NCI-H2227 treated with DMSO at 0.1 percent for 48 hours (cell line): ENCODE measurements around the gene ATAD3C.
"Not testable (repeated sequence)": the region's sequence is repeated elsewhere in the genome, so short reads cannot be mapped to it uniquely, and the experiment has no call there.

Source experiments
- DNase-seq: peaks from one replicate; lab custom pipeline; 2025; lab: John Stamatoyannopoulos, UW

The ATAD3C gene

GRCh38 chr1:1508775-1509464, 59.4 kb downstream of the ATAD3C start:
- DNase-seq = not testable (repeated sequence)

GRCh38 chr1:1509465-1509850, 60.0 kb downstream of the ATAD3C start:
- not testable (repeated sequence) for DNase-seq

- DNase-seq = peak; percentile 68
Observed at GRCh38 chr1:1510912-1511532, 61.5 kb downstream of the ATAD3C start.

- peak; percentile 97 for DNase-seq
Observed at GRCh38 chr1:1511533-1512285, 62.2 kb downstream of the ATAD3C start, which contains the start of gene ATAD3A. Gene ATAD3A (plus strand): TSS chr1:1512162. CDS start chr1:1512269, 107 bp downstream.

GRCh38 chr1:1512425-1512824, 62.9 kb downstream of the ATAD3C start:
- DNase-seq = not testable (repeated sequence)

- DNase-seq = not testable (repeated sequence)
Observed at GRCh38 chr1:1513675-1514074, 64.2 kb downstream of the ATAD3C start.

GRCh38 chr1:1514376-1514775, 64.9 kb downstream of the ATAD3C start:
- not testable (repeated sequence) for DNase-seq

GRCh38 chr1:1516923-1517322, 67.4 kb downstream of the ATAD3C start:
- DNase-seq = not testable (repeated sequence)

GRCh38 chr1:1517973-1518620, 68.6 kb downstream of the ATAD3C start:
- DNase-seq = no peak

- DNase-seq = not testable (repeated sequence)
Observed at GRCh38 chr1:1518621-1519007, 69.1 kb downstream of the ATAD3C start.
